K562 (cell line): ENCODE results near the gene CDC45. TPM values are rescaled to one million over a fixed set of nuclear protein-coding genes. Genes with fewer than 3 reads are reported as not detected.

Source experiments
- CBFB ChIP-seq: sonication (generic); formaldehyde crosslinking; IDR thresholded peaks from 2 replicates; pipeline ENCODE4 v1.4.0; 2020; ENCODE audit warnings: mild to moderate bottlenecking, missing genetic modification reagents
- JUNB ChIP-seq: fragments of 450-650 bp; formaldehyde crosslinking; conservative IDR thresholded peaks from 2 replicates; pipeline ENCODE4 v1.4.0; 2020; ENCODE audit warnings: mild to moderate bottlenecking
- MBD1 ChIP-seq: fragments of 250-450 bp; sonication (Bioruptor Pico); IDR thresholded peaks from 2 replicates; pipeline ENCODE4 v1.8.0; 2022; ENCODE audit warnings: inconsistent platforms
- MEF2D ChIP-seq: conservative IDR thresholded peaks from 2 replicates; pipeline ENCODE4 v1.6.1; 2016; ENCODE audit warnings: low read depth, missing genetic modification characterization, missing compliant biosample characterization
- POLR3A ChIP-seq: IDR thresholded peaks from 2 replicates; pipeline ENCODE4 v1.6.1; 2011; ENCODE audit warnings: borderline replicate concordance, mild to moderate bottlenecking, moderate library complexity; ENCODE audit not compliant: insufficient read length, insufficient read depth; ENCODE audit errors: extremely low read depth
- SAFB ChIP-seq: fragments of 200-400 bp; formaldehyde crosslinking; IDR thresholded peaks from 2 replicates; pipeline ENCODE4 v1.6.1; 2017; ENCODE audit warnings: low read depth, low read length, borderline replicate concordance
- THRB ChIP-seq: fragments of 450-650 bp; formaldehyde crosslinking; conservative IDR thresholded peaks from 2 replicates; pipeline ENCODE4 v1.4.0; 2022; ENCODE audit warnings: mild to moderate bottlenecking, missing genetic modification characterization
- ZFPM2 ChIP-seq: fragments of 250-450 bp; sonication (Bioruptor Pico); IDR thresholded peaks from 2 replicates; pipeline ENCODE4 v1.5.1; 2022; ENCODE audit warnings: mild to moderate bottlenecking
- ZNF518B ChIP-seq: fragments of 250-450 bp; sonication (Bioruptor Pico); IDR thresholded peaks from 2 replicates; pipeline ENCODE4 v1.5.0; 2021; ENCODE audit warnings: mild to moderate bottlenecking, moderate library complexity
- ZNF584 ChIP-seq: fragments of 200-800 bp; sonication (Bioruptor generic); IDR thresholded peaks from 2 replicates; pipeline ENCODE4 v1.6.1; 2016; ENCODE audit warnings: low read depth, mild to moderate bottlenecking, missing genetic modification characterization, missing compliant biosample characterization
- ZNF586 ChIP-seq: fragments of 450-650 bp; formaldehyde crosslinking; conservative IDR thresholded peaks from 2 replicates; pipeline ENCODE4 v1.4.0; 2020; ENCODE audit warnings: mild to moderate bottlenecking, moderate library complexity
- ZNF75A ChIP-seq: fragments of 450-650 bp; formaldehyde crosslinking; IDR thresholded peaks from 2 replicates; pipeline ENCODE4 v1.4.0; 2020; ENCODE audit warnings: mild to moderate bottlenecking
- polyA plus RNA-seq, 8 experiments: library from polyadenylated mRNA; depleted of rRNA in 4 of 8; stranded (reverse) in 5 of 8; unstranded in 3 of 8; fragments of >200 nt; fragmentation: Nextera tagmentation in 2 of 8; fragmentation: Illumina TruSeq in 1 of 8; extraction: Ambion mirVana in 2 of 8; extraction: Trizol in 1 of 8; gene quantifications; 2 replicates each; pipeline versions ENCODE4 v1.2.1 to v1.2.3, GENCODE V29; 2011 to 2014; ENCODE audit warnings: inconsistent platforms in 1 of 8, missing spikeins in 1 of 8
- total RNA-seq, 7 experiments: library from RNA; depleted of rRNA in 6 of 7; stranded (reverse); fragments of >200 nt in 6 of 7; fragmentation: Illumina TruSeq in 2 of 7; extraction: Trizol in 2 of 7; gene quantifications; 2 replicates each; pipeline versions ENCODE4 v1.2.1 to v1.2.3, GENCODE V29; 2011 to 2021; ENCODE audit warnings: low replicate concordance in 1 of 7
- TF ChIP-seq, protein P1 (sequence below): sonication (generic); formaldehyde crosslinking; IDR thresholded peaks from 2 replicates; pipeline ENCODE4 v1.8.0; 2022; ENCODE audit warnings: missing genetic modification reagents, mild to moderate bottlenecking, borderline replicate concordance
- TF ChIP-seq, protein P2 (sequence below): fragments of 200-400 bp; formaldehyde crosslinking; IDR thresholded peaks from 2 replicates; pipeline ENCODE4 v1.6.1; 2017; ENCODE audit warnings: mild to moderate bottlenecking, low read depth, low read length, moderate library complexity

Gene CDC45
- total and polyA plus RNA-seq, 9 of the 15 experiments (the other 6 are each of a cell fraction or from before 2014, with no cell fraction given): 251 to 580 (median 410) TPM

DNA sequence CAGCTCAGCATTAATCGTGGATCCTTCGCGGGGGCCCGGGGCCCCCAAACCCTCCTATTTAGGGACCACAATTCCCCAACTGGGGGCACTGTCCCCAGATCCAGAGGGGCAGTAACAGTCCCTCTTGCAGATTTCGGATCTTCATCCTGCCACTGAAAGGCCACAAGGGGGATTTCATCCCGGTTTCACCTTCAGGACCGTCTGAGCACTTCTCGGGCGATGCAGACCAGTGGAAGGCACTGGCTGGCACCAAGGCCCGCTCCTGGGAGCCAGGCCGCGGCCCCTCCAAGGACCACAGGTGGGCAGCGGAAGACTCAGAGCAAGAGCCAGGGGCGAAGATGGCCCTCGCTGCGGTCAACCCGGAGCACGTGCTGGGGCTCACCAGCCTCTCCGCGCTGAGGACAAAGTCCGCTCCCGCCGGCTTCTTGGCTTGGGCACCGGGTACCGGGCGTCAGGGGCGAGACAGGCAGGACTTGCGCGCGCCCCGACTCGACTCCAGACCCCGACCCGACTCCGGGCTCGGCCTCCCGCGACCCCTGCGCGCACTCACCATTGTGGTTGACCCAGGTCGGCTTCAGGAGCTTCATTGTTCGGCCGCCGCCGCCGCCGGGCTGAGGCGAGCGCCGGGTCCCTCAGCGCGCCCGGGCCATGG is 48.7 kb upstream of the CDC45 start (continued):
- TF ChIP-seq MBD1 (CRISPR knock-in tag): no peak
- TF ChIP-seq ZNF586 (CRISPR knock-in tag): peak; percentile 81; the same call in 1 of the 2 replicates
- TF ChIP-seq CBFB (CRISPR knock-in tag): no peak
- TF ChIP-seq ZNF518B: no peak
- no peak for TF ChIP-seq THRB
- TF ChIP-seq, protein P1, sequence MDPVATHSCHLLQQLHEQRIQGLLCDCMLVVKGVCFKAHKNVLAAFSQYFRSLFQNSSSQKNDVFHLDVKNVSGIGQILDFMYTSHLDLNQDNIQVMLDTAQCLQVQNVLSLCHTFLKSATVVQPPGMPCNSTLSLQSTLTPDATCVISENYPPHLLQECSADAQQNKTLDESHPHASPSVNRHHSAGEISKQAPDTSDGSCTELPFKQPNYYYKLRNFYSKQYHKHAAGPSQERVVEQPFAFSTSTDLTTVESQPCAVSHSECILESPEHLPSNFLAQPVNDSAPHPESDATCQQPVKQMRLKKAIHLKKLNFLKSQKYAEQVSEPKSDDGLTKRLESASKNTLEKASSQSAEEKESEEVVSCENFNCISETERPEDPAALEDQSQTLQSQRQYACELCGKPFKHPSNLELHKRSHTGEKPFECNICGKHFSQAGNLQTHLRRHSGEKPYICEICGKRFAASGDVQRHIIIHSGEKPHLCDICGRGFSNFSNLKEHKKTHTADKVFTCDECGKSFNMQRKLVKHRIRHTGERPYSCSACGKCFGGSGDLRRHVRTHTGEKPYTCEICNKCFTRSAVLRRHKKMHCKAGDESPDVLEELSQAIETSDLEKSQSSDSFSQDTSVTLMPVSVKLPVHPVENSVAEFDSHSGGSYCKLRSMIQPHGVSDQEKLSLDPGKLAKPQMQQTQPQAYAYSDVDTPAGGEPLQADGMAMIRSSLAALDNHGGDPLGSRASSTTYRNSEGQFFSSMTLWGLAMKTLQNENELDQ (CRISPR knock-in tag): no peak
- no peak for TF ChIP-seq POLR3A
- no peak for TF ChIP-seq JUNB
- no peak for TF ChIP-seq ZNF584 (CRISPR knock-in tag)
- TF ChIP-seq ZNF75A (CRISPR knock-in tag): no peak
- no peak for TF ChIP-seq MEF2D (tag)
- TF ChIP-seq, protein P2, sequence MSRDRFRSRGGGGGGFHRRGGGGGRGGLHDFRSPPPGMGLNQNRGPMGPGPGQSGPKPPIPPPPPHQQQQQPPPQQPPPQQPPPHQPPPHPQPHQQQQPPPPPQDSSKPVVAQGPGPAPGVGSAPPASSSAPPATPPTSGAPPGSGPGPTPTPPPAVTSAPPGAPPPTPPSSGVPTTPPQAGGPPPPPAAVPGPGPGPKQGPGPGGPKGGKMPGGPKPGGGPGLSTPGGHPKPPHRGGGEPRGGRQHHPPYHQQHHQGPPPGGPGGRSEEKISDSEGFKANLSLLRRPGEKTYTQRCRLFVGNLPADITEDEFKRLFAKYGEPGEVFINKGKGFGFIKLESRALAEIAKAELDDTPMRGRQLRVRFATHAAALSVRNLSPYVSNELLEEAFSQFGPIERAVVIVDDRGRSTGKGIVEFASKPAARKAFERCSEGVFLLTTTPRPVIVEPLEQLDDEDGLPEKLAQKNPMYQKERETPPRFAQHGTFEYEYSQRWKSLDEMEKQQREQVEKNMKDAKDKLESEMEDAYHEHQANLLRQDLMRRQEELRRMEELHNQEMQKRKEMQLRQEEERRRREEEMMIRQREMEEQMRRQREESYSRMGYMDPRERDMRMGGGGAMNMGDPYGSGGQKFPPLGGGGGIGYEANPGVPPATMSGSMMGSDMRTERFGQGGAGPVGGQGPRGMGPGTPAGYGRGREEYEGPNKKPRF: no peak
- TF ChIP-seq ZFPM2: peak; percentile 70; the same call in 1 of the 2 replicates
- peak; percentile 29; the same call in 1 of the 2 replicates for TF ChIP-seq SAFB
